CD14-positive monocyte (primary cell): Measurements from ENCODE around the gene ANTXRL. TPM values are rescaled to one million over a fixed set of nuclear protein-coding genes. Genes with fewer than 3 reads are reported as not detected.
"Not testable (repeated sequence)": the region's sequence is repeated elsewhere in the genome, so short reads cannot be mapped to it uniquely, and the experiment has no call there.

ENCODE experiments used
- DNase-seq, 3 donors: peaks; one replicate each; pipeline ENCODE4 v3.0.0-alpha.2; 2011 to 2022
- H2AFZ ChIP-seq: 2 replicates; pipeline ENCODE4 v1.6.0; 2012; ENCODE audit warnings: mild to moderate bottlenecking, low read depth, low read length, inconsistent platforms; ENCODE audit not compliant: insufficient read depth, poor library complexity, severe bottlenecking
- H3K27ac ChIP-seq, 2 donors: 1 replicate in 1 of 2; 2 replicates in 1 of 2; pipeline ENCODE4 v1.5.1; 2012 to 2013; ENCODE audit warnings: low read length in 2 of 2, control low read depth in 1 of 2, inconsistent platforms in 1 of 2, low read depth in 1 of 2, mild to moderate bottlenecking in 1 of 2
- H3K27me3 ChIP-seq, 2 donors: one replicate each; pipeline versions ENCODE4 v1.6.0 to v1.6.1; 2011 to 2013; ENCODE audit warnings: low read length in 2 of 2; ENCODE audit not compliant: control insufficient read depth in 2 of 2, insufficient read depth in 2 of 2
- H3K36me3 ChIP-seq, 2 donors: replicated peaks in 1 of 2; 1 replicate in 1 of 2; 2 replicates in 1 of 2; pipeline versions ENCODE4 v1.5.1 to v1.6.1; 2012 to 2013; ENCODE audit warnings: low read length in 2 of 2, control low read depth in 1 of 2, inconsistent platforms in 1 of 2, mild to moderate bottlenecking in 1 of 2; ENCODE audit not compliant: insufficient read depth in 2 of 2, control insufficient read depth in 1 of 2
- H3K4me1 ChIP-seq, 2 donors: 1 replicate in 1 of 2; 2 replicates in 1 of 2; pipeline versions ENCODE4 v1.5.1 to v1.6.1; 2012 to 2013; ENCODE audit warnings: low read length in 2 of 2, control low read depth in 1 of 2, inconsistent platforms in 1 of 2, mild to moderate bottlenecking in 1 of 2, moderate library complexity in 1 of 2; ENCODE audit not compliant: insufficient read depth in 2 of 2, control insufficient read depth in 1 of 2
- H3K4me2 ChIP-seq: replicated peaks from 2 replicates; pipeline ENCODE3; 2012; ENCODE audit warnings: low read length, moderate library complexity, mild to moderate bottlenecking; ENCODE audit not compliant: poor library complexity, severe bottlenecking; ENCODE audit errors: extremely low read depth
- H3K4me3 ChIP-seq, 3 experiments: fragments of 200-600 bp in 1 of 3; sonication (generic) in 1 of 3; replicated peaks in 1 of 3; 1 replicate in 2 of 3; 2 replicates in 1 of 3; pipeline ENCODE4 v1.5.1; 2011 to 2013; ENCODE audit warnings: low read length in 3 of 3, mild to moderate bottlenecking in 3 of 3, control low read depth in 2 of 3, low read depth in 2 of 3, inconsistent platforms in 1 of 3, moderate library complexity in 1 of 3
- H3K79me2 ChIP-seq: 2 replicates; pipeline ENCODE4 v1.6.0; 2012; ENCODE audit warnings: mild to moderate bottlenecking, control low read depth, inconsistent platforms, low read length, moderate library complexity; ENCODE audit not compliant: insufficient read depth
- H3K9ac ChIP-seq: 2 replicates; pipeline ENCODE4 v1.6.0; 2017; ENCODE audit warnings: low read length, mild to moderate bottlenecking; ENCODE audit not compliant: insufficient read depth, poor library complexity, severe bottlenecking
- H3K9me3 ChIP-seq, 2 donors: replicated peaks in 1 of 2; 1 replicate in 1 of 2; 2 replicates in 1 of 2; pipeline versions ENCODE4 v1.5.1 to v1.6.1; 2012 to 2013; ENCODE audit warnings: low read length in 2 of 2, control low read depth in 1 of 2; ENCODE audit not compliant: control insufficient read depth in 1 of 2, insufficient read depth in 1 of 2
- H4K20me1 ChIP-seq: 2 replicates; pipeline ENCODE4 v1.6.0; 2012; ENCODE audit warnings: mild to moderate bottlenecking, low read length, control low read depth, moderate library complexity; ENCODE audit not compliant: insufficient read depth
- H3K27ac Mint-ChIP-seq, 7 donors: one replicate each; pipeline ENCODE4 v1.8.0; 2020; ENCODE audit warnings: mild to moderate bottlenecking in 7 of 7, mixed read lengths in 7 of 7, moderate library complexity in 6 of 7, inconsistent platforms in 2 of 7
- H3K27me3 Mint-ChIP-seq, 3 donors: one replicate each; pipeline ENCODE4 v1.8.0; 2021 to 2022; ENCODE audit warnings: low read depth in 3 of 3, mild to moderate bottlenecking in 3 of 3, mixed read lengths in 3 of 3, moderate library complexity in 3 of 3, inconsistent platforms in 1 of 3
- H3K36me3 Mint-ChIP-seq, 2 donors: one replicate each; pipeline ENCODE4 v1.8.0; 2020; ENCODE audit warnings: mixed read lengths in 2 of 2, inconsistent platforms in 1 of 2, mild to moderate bottlenecking in 1 of 2
- H3K4me1 Mint-ChIP-seq: one replicate; pipeline ENCODE4 v1.8.0; 2020; ENCODE audit warnings: mild to moderate bottlenecking, mixed read lengths
- H3K4me3 Mint-ChIP-seq, 2 donors: one replicate each; pipeline ENCODE4 v1.8.0; 2020; ENCODE audit warnings: mild to moderate bottlenecking in 2 of 2, mixed read lengths in 2 of 2, moderate library complexity in 1 of 2
- H3K9me3 Mint-ChIP-seq, 7 donors: one replicate each; pipeline ENCODE4 v1.8.0; 2020 to 2022; ENCODE audit warnings: mixed read lengths in 7 of 7, mild to moderate bottlenecking in 6 of 7, moderate library complexity in 6 of 7, inconsistent platforms in 2 of 7
- WGBS: methylation state at CpG from one replicate; pipeline ENCODE4 v1.1.5; 2013; ENCODE audit warnings: missing lambda C conversion rate; ENCODE audit not compliant: insufficient coverage; 5-methylcytosine and 5-hydroxymethylcytosine counted together
- intact Hi-C, 2 donors: fragments of 100-400 bp; cut with micrococcal nuclease; formaldehyde crosslinking; loops; one replicate each; pipeline versions ENCODE4 v1.15.0 to v1.15.1; 2023
- polyA plus RNA-seq, 3 donors: library from polyadenylated mRNA; depleted of rRNA in 1 of 3; unstranded in 2 of 3; stranded (reverse) in 1 of 3; fragments of 300-500 nt in 2 of 3; fragments of >200 nt in 1 of 3; fragmentation: Illumina TruSeq in 2 of 3; gene quantifications; 1 replicate in 2 of 3; 2 replicates in 1 of 3; pipeline ENCODE4 v1.2.3, GENCODE V29; 2012 to 2021
- TF ChIP-seq, protein P1 (sequence below): fragments of 200-600 bp; IDR thresholded peaks from one replicate; pipeline ENCODE4 v1.8.0; 2022; ENCODE audit warnings: antibody characterized with exemption, mild to moderate bottlenecking

The ANTXRL gene
- polyA plus RNA-seq, 3 donors: not detected

DNA sequence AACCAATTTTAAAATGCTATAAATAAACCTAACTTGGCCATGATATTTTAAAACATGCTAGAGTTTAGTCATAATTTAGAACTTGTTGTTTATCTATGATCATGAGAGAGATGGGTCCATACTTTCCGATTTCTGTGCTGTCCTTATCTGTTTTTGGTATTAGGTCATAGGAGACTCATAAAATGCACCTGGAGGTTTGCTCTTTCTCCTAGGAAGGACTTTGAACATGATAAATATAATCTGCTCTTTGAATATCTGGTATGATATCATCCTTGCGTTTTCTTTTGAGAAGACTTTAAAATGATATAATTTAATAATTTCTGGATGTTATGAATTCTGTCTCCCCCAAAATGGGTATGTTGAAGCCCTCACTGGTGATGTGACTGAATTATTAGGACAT is 9.0 kb upstream of the ANTXRL start:
- H3K27me3 ChIP-seq: peaks cover 10 to 18% of the 10 kb centered on the region in 2 donors
- Mint-ChIP-seq H3K4me1 (peaks cover 7% of the 10 kb centered on the region), H3K27me3 (peaks cover 17 to 42% (median 38%) of the 10 kb centered on the region in 3 donors), H3K9me3 (peaks cover 0 to 4% (median 0%) of the 10 kb centered on the region in 7 donors), H3K36me3 (no peaks in the 10 kb centered on the region), H3K27ac (no peak overlapping the region), H3K4me3 (no peak overlapping the region)
- WGBS: no CpG with 5 or more reads among the region's 2 CpGs
- H3K27ac ChIP-seq: no peak overlapping the region
- no peaks in the 10 kb centered on the region for H3K79me2 ChIP-seq
- peaks cover 5 to 8% of the 10 kb centered on the region in 2 donors for H3K4me1 ChIP-seq
- no peaks in the 10 kb centered on the region for H4K20me1 ChIP-seq
- H3K9me3 ChIP-seq: no peaks in the 10 kb centered on the region
- H2AFZ ChIP-seq: no peak overlapping the region
- H3K4me3 ChIP-seq: no peak overlapping the region
- no peak overlapping the region for H3K9ac ChIP-seq
- intact Hi-C loops: no loop called here
- no peak overlapping the region for H3K4me2 ChIP-seq
- no peaks in the 10 kb centered on the region for H3K36me3 ChIP-seq
- TF ChIP-seq, protein P1, sequence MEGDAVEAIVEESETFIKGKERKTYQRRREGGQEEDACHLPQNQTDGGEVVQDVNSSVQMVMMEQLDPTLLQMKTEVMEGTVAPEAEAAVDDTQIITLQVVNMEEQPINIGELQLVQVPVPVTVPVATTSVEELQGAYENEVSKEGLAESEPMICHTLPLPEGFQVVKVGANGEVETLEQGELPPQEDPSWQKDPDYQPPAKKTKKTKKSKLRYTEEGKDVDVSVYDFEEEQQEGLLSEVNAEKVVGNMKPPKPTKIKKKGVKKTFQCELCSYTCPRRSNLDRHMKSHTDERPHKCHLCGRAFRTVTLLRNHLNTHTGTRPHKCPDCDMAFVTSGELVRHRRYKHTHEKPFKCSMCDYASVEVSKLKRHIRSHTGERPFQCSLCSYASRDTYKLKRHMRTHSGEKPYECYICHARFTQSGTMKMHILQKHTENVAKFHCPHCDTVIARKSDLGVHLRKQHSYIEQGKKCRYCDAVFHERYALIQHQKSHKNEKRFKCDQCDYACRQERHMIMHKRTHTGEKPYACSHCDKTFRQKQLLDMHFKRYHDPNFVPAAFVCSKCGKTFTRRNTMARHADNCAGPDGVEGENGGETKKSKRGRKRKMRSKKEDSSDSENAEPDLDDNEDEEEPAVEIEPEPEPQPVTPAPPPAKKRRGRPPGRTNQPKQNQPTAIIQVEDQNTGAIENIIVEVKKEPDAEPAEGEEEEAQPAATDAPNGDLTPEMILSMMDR: no peak
- DNase-seq: no peak

DNA sequence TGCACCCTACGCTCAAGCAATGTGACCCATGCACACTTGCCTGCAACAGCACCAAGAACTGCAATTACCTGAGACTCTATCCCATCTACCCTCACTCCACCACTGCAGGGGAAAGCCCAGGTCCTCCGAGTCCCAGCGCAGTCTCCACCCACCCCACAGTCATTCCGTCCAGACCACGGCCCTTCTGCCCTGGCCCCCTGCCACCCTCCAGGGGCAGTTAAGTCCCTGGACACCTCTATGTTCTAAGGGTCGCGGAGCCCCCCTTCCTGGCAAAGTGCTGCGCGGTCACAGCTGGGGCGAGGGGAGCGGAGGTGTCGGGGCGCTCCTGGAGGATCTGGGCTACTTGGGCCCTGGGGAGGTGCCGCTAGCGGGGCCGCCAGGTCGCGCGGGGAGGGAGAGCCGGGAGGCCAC is 4.4 kb upstream of the ANTXRL start:
- intact Hi-C loops: loop anchor here in 1 of 2 donors (2.0 kb wide), 1 partner anchor 176 kb away; no protein-coding TSS in a partner anchor
- Mint-ChIP-seq H3K4me3 (peak overlapping the region; percentile 69 to 83), H3K4me1 (peaks cover 28% of the 10 kb centered on the region), H3K27me3 (peaks cover 24 to 36% (median 32%) of the 10 kb centered on the region in 3 donors)
- H3K4me3 ChIP-seq: peak overlapping the region in 2 of 3 experiments; percentile 45 to 73
- not testable (repeated sequence) for DNase-seq, H3K27ac Mint-ChIP-seq, H3K9me3 ChIP-seq, H3K27ac ChIP-seq, H3K79me2 ChIP-seq, H3K36me3 Mint-ChIP-seq, H3K36me3 ChIP-seq, H4K20me1 ChIP-seq, H3K9me3 Mint-ChIP-seq
- H3K4me1 ChIP-seq: peaks cover 33 to 40% of the 10 kb centered on the region in 2 donors
- WGBS: 24% methylated on average over 20 of the region's 20 CpGs
- peaks cover 14 to 24% of the 10 kb centered on the region in 2 donors for H3K27me3 ChIP-seq
- H3K4me2 ChIP-seq: peak overlapping the region; percentile 77
- H2AFZ ChIP-seq: peak overlapping the region; percentile 75
- peak overlapping the region; percentile 49 for H3K9ac ChIP-seq
